Spleen (tissue), 7 donors: Measurements from ENCODE around the gene DDB1.

Experiments used
- CTCF ChIP-seq, 11 experiments: fragments of 200-600 bp in 7 of 11; fragments of 450-650 bp in 4 of 11; sonication (generic) in 4 of 11; IDR thresholded peaks in 8 of 11; conservative IDR thresholded peaks in 3 of 11; 1 replicate in 7 of 11; 2 replicates in 4 of 11; pipeline versions ENCODE4 v1.4.0 to v1.8.0; 2016 to 2021; ENCODE audit warnings: antibody characterized with exemption in 11 of 11, inconsistent platforms in 4 of 11, mild to moderate bottlenecking in 1 of 11
- POLR2A ChIP-seq, 3 donors: fragments of 450-650 bp; IDR thresholded peaks; one replicate each; pipeline ENCODE4 v1.5.1; 2017; ENCODE audit warnings: antibody characterized with exemption in 3 of 3, mild to moderate bottlenecking in 1 of 3
- donor health status: DM: no; HTN: no; CAD: no; lungs with moderate emphysema.
- donor health status: DM: no; HTN: no; CAD: no.
- donor health status: DM: no; HTN: no; CAD: no.

GRCh38 chr11:61345170-61345610, 12.3 kb upstream of the DDB1 start:
- TF ChIP-seq CTCF (IDR thresholded peaks at IDR 0.05 in 8 of 11, conservative IDR thresholded peaks at IDR 0.05 in 3 of 11) (no peak), POLR2A (IDR thresholded peaks at IDR 0.05) (no peak)
